ENCODE results near the gene C6orf136. TPM values are rescaled to one million over a fixed set of nuclear protein-coding genes. Genes with fewer than 3 reads are reported as not detected.

Gene C6orf136
- total RNA-seq, 1 donor from 2014 or later = 27.1 TPM

- peak; percentile 89 for DNase-seq (ENCODE audit: low spot score)
These were observed 39.3 kb downstream of the C6orf136 start, which contains the start of gene PPP1R18 for GRCh38 chr6:30686009-30686907. Gene PPP1R18 (minus strand): TSS chr6:30686645. CDS start chr6:30686018, 627 bp downstream.

GRCh38 chr6:30686908-30687658 is 40.1 kb downstream of the C6orf136 start:
- peak; percentile 94 for DNase-seq (ENCODE audit: low spot score)

GRCh38 chr6:30687659-30688431 is 40.9 kb downstream of the C6orf136 start:
- peak; percentile 66 for DNase-seq (ENCODE audit: low spot score)

- no peak for DNase-seq (ENCODE audit: low spot score)
These were observed 41.6 kb downstream of the C6orf136 start for GRCh38 chr6:30688569-30688968.

GRCh38 chr6:30689022-30689865 is 42.3 kb downstream of the C6orf136 start:
- no peak for DNase-seq (ENCODE audit: low spot score)

- DNase-seq (ENCODE audit: low spot score) = no peak
These were observed 43.1 kb downstream of the C6orf136 start for GRCh38 chr6:30689985-30690384.

- peak; percentile 88 for DNase-seq (ENCODE audit: low spot score)
These were observed 43.7 kb downstream of the C6orf136 start, which contains the start of gene NRM for GRCh38 chr6:30690403-30691207. Gene NRM (minus strand): TSS chr6:30690984. CDS start chr6:30690974, 10 bp downstream.

- no peak for DNase-seq (ENCODE audit: low spot score)
These were observed 44.4 kb downstream of the C6orf136 start for GRCh38 chr6:30691208-30691847.

- no peak for DNase-seq (ENCODE audit: low spot score)
These were observed 49.5 kb downstream of the C6orf136 start for GRCh38 chr6:30696432-30696831.

- DNase-seq (ENCODE audit: low spot score) = no peak
These were observed 53.4 kb downstream of the C6orf136 start for GRCh38 chr6:30700340-30700739.

Other genes with a start within 250 kb of the C6orf136 start
- gene HLA-E, start 157.6 kb upstream of the C6orf136 start, total RNA-seq = 330 TPM
- 72.6 TPM for gene GNL1, start 90.6 kb upstream of the C6orf136 start, total RNA-seq
- 17.3 TPM for gene PRR3, start 89.8 kb upstream of the C6orf136 start, total RNA-seq
- 63.9 TPM for gene ABCF1, start 75.7 kb upstream of the C6orf136 start, total RNA-seq
- gene PPP1R10, start 29.9 kb upstream of the C6orf136 start, total RNA-seq = 93.7 TPM
- 56.0 TPM for gene MRPS18B, start 29.3 kb upstream of the C6orf136 start, total RNA-seq
- 22.7 TPM for gene ATAT1, start 20.3 kb upstream of the C6orf136 start, total RNA-seq
- 31.5 TPM for gene DHX16, start 25.9 kb downstream of the C6orf136 start, total RNA-seq
- 31.5 TPM for gene PPP1R18, start 39.5 kb downstream of the C6orf136 start, total RNA-seq
- gene NRM, start 43.9 kb downstream of the C6orf136 start, total RNA-seq = 12.3 TPM
- gene MDC1, start 70.1 kb downstream of the C6orf136 start, total RNA-seq = 41.1 TPM
- gene TUBB, start 73.2 kb downstream of the C6orf136 start, total RNA-seq = 357 TPM
- 133 TPM for gene FLOT1, start 95.6 kb downstream of the C6orf136 start, total RNA-seq
- gene IER3, start 97.4 kb downstream of the C6orf136 start, total RNA-seq = 23.8 TPM
- 234 TPM for gene DDR1, start 237.4 kb downstream of the C6orf136 start, total RNA-seq